ENCODE measurements around the gene TMEM200A. TPM values are rescaled to one million over a fixed set of nuclear protein-coding genes. Genes with fewer than 3 reads are reported as not detected.

Gene TMEM200A
- polyA plus RNA-seq, 1 donor from 2014 or later: 31.3 TPM

DNA sequence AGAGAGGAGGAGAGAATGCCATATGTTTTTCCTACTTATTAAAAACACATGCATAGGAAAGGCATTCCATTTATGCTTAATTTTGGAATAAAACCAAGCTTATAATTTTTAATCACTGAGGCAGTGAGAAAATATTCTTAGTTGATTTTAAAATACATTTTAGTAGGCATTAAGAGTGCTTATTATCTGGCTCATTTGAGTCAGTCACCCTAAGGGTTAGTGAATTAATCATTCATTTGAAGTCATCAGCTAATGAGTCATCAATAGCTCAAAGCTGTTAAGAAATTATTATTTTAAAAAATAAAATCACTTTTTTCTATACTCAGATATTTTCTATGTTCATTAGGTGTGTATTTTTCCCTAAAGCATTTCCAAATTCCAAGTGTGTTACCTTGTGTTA, 81.6 kb downstream of the TMEM200A start:
- no peaks in the 10 kb centered on the region for H3K9me2 ChIP-seq (ENCODE audit: insufficient read depth, low read length)
- no peaks in the 10 kb centered on the region for H3K9me3 ChIP-seq (ENCODE audit: low read length)
- no peaks in the 10 kb centered on the region for H3K79me2 ChIP-seq (replicated peaks; ENCODE audit: insufficient read depth, low read length)

DNA sequence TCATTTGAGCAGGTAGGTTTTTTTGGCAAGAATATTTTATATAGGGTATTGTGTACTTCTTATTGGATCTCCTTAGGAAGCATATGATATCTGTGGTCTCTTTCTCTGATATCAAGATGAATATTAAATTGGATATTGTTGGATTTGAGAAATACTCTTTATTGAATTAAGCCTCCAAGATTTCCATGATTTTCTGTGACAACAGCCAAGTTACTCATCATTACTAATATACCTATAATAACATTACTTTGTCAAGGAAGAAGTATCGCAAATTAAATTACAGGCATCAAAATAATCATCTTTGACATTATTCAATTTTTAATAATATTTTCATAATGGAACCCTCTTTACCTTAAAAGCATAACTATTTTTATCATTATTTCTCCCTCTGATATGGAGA, 86.5 kb downstream of the TMEM200A start:
- Histone ChIP-seq H3F3A (ENCODE audit: insufficient read depth, low read length, poor library complexity, severe bottlenecking) (peaks cover 5% of the 10 kb centered on the region), H3K4me2 (ENCODE audit: low read length) (no peak overlapping the region), H3K27ac (ENCODE audit: low read length) (no peak overlapping the region), H4K20me1 (ENCODE audit: insufficient read depth) (no peaks in the 10 kb centered on the region), H3K27me3 (ENCODE audit: insufficient read depth, low read depth, low read length) (no peaks in the 10 kb centered on the region), H3K79me2 (replicated peaks; ENCODE audit: insufficient read depth, low read length) (no peaks in the 10 kb centered on the region), H3K9me3 (ENCODE audit: low read length) (no peaks in the 10 kb centered on the region), H3K4me3 (ENCODE audit: low read length) (no peak overlapping the region), H3K9me2 (ENCODE audit: insufficient read depth, low read length) (no peaks in the 10 kb centered on the region), H2AFZ (ENCODE audit: low read depth, low read length) (no peak overlapping the region), H3K9ac (ENCODE audit: low read length) (no peak overlapping the region), H3K36me3 (ENCODE audit: insufficient read depth, low read length) (no peaks in the 10 kb centered on the region)
- TF ChIP-seq EP300 (conservative IDR thresholded peaks at IDR 0.05; ENCODE audit: poor library complexity, severe bottlenecking): no peak
- TF ChIP-seq, protein P1, sequence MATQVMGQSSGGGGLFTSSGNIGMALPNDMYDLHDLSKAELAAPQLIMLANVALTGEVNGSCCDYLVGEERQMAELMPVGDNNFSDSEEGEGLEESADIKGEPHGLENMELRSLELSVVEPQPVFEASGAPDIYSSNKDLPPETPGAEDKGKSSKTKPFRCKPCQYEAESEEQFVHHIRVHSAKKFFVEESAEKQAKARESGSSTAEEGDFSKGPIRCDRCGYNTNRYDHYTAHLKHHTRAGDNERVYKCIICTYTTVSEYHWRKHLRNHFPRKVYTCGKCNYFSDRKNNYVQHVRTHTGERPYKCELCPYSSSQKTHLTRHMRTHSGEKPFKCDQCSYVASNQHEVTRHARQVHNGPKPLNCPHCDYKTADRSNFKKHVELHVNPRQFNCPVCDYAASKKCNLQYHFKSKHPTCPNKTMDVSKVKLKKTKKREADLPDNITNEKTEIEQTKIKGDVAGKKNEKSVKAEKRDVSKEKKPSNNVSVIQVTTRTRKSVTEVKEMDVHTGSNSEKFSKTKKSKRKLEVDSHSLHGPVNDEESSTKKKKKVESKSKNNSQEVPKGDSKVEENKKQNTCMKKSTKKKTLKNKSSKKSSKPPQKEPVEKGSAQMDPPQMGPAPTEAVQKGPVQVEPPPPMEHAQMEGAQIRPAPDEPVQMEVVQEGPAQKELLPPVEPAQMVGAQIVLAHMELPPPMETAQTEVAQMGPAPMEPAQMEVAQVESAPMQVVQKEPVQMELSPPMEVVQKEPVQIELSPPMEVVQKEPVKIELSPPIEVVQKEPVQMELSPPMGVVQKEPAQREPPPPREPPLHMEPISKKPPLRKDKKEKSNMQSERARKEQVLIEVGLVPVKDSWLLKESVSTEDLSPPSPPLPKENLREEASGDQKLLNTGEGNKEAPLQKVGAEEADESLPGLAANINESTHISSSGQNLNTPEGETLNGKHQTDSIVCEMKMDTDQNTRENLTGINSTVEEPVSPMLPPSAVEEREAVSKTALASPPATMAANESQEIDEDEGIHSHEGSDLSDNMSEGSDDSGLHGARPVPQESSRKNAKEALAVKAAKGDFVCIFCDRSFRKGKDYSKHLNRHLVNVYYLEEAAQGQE (IDR thresholded peaks at IDR 0.05; ENCODE audit: borderline replicate concordance): no peak
- no peak for TF ChIP-seq MXI1 (conservative IDR thresholded peaks at IDR 0.05; ENCODE audit: poor library complexity, severe bottlenecking)
- TF ChIP-seq TAF1 (IDR thresholded peaks at IDR 0.05; ENCODE audit: low read depth): no peak
- no peak for TF ChIP-seq POLR2AphosphoS5 (IDR thresholded peaks at IDR 0.05)
- no peak for TF ChIP-seq SMC3 (conservative IDR thresholded peaks at IDR 0.05; ENCODE audit: poor library complexity)
- no peak for TF ChIP-seq EZH2 (IDR thresholded peaks at IDR 0.05; ENCODE audit: borderline replicate concordance, insufficient read depth, low read length, poor library complexity, severe bottlenecking)
- TF ChIP-seq, protein P2, sequence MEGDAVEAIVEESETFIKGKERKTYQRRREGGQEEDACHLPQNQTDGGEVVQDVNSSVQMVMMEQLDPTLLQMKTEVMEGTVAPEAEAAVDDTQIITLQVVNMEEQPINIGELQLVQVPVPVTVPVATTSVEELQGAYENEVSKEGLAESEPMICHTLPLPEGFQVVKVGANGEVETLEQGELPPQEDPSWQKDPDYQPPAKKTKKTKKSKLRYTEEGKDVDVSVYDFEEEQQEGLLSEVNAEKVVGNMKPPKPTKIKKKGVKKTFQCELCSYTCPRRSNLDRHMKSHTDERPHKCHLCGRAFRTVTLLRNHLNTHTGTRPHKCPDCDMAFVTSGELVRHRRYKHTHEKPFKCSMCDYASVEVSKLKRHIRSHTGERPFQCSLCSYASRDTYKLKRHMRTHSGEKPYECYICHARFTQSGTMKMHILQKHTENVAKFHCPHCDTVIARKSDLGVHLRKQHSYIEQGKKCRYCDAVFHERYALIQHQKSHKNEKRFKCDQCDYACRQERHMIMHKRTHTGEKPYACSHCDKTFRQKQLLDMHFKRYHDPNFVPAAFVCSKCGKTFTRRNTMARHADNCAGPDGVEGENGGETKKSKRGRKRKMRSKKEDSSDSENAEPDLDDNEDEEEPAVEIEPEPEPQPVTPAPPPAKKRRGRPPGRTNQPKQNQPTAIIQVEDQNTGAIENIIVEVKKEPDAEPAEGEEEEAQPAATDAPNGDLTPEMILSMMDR (IDR thresholded peaks at IDR 0.05; ENCODE audit: poor library complexity, severe bottlenecking): no peak
- no peak for TF ChIP-seq RAD21 (conservative IDR thresholded peaks at IDR 0.05)

More for the DNA sequence above, 81.6 kb downstream of the TMEM200A start:
- no peak overlapping the region for H3K4me3 ChIP-seq (ENCODE audit: low read length)
- no peak overlapping the region for H3K4me2 ChIP-seq (ENCODE audit: low read length)
- no peaks in the 10 kb centered on the region for H3K36me3 ChIP-seq (ENCODE audit: insufficient read depth, low read length)
- no peak overlapping the region for H2AFZ ChIP-seq (ENCODE audit: low read depth, low read length)
- no peak overlapping the region for H3K9ac ChIP-seq (ENCODE audit: low read length)
- no peaks in the 10 kb centered on the region for H3F3A ChIP-seq (ENCODE audit: insufficient read depth, low read length, poor library complexity, severe bottlenecking)
- no peaks in the 10 kb centered on the region for H4K20me1 ChIP-seq (ENCODE audit: insufficient read depth)
- H3K27ac ChIP-seq (ENCODE audit: low read length): no peak overlapping the region
- TF ChIP-seq, protein P2 (IDR thresholded peaks at IDR 0.05; ENCODE audit: poor library complexity, severe bottlenecking): no peak
- TF ChIP-seq, protein P1 (IDR thresholded peaks at IDR 0.05; ENCODE audit: borderline replicate concordance): no peak
- TF ChIP-seq EZH2 (IDR thresholded peaks at IDR 0.05; ENCODE audit: borderline replicate concordance, insufficient read depth, low read length, poor library complexity, severe bottlenecking) (no peak), TAF1 (IDR thresholded peaks at IDR 0.05; ENCODE audit: low read depth) (no peak), RAD21 (conservative IDR thresholded peaks at IDR 0.05) (no peak), MXI1 (conservative IDR thresholded peaks at IDR 0.05; ENCODE audit: poor library complexity, severe bottlenecking) (no peak), SMC3 (conservative IDR thresholded peaks at IDR 0.05; ENCODE audit: poor library complexity) (no peak), POLR2AphosphoS5 (IDR thresholded peaks at IDR 0.05) (no peak), EP300 (conservative IDR thresholded peaks at IDR 0.05; ENCODE audit: poor library complexity, severe bottlenecking) (no peak)
- no peaks in the 10 kb centered on the region for H3K27me3 ChIP-seq (ENCODE audit: insufficient read depth, low read depth, low read length)

All from neural cell (in vitro differentiated cells).